Measurements from ENCODE around the gene GTF3C2.

GTF3C2 gene, protein sequence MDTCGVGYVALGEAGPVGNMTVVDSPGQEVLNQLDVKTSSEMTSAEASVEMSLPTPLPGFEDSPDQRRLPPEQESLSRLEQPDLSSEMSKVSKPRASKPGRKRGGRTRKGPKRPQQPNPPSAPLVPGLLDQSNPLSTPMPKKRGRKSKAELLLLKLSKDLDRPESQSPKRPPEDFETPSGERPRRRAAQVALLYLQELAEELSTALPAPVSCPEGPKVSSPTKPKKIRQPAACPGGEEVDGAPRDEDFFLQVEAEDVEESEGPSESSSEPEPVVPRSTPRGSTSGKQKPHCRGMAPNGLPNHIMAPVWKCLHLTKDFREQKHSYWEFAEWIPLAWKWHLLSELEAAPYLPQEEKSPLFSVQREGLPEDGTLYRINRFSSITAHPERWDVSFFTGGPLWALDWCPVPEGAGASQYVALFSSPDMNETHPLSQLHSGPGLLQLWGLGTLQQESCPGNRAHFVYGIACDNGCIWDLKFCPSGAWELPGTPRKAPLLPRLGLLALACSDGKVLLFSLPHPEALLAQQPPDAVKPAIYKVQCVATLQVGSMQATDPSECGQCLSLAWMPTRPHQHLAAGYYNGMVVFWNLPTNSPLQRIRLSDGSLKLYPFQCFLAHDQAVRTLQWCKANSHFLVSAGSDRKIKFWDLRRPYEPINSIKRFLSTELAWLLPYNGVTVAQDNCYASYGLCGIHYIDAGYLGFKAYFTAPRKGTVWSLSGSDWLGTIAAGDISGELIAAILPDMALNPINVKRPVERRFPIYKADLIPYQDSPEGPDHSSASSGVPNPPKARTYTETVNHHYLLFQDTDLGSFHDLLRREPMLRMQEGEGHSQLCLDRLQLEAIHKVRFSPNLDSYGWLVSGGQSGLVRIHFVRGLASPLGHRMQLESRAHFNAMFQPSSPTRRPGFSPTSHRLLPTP

DNA sequence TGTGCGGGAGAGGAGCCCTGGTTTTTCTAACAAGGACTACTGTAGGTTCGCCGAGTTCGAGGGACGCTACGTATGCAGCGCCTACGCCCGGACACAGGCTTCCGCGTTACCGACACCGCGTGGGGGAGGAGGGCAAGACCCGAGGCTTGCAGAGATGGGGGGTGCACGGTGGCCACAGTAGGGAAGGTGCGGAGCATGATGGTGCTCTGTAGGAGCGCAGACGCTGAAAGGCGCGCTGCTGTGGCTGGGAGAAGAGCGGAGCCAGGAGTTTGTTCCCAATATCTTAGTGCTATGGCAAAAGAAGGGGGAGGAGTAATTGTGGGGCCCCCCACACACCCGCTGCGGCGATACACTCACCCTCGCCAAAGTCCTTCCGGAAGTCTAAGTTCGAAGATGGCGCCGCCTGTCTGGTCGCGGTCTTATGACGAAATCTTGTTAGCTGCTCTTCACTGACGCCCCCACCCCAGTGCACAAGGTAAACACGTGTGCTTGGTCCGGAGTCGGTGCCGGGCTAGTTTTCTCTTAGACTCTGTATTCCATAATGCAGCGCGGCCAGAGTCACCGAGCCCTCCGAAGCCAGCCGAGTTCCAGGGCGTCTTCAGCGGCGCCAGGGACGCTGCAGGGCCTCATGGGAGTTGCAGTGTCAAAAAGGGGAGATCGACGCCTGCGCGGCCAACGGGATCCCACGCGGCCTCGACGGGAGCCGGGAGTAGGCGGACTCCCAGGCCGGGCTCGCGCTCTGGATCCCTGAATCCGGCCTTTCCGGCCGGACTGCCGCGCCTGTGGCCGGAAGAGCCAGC, at the start of gene GTF3C2:
TSS of gene GTF3C2 (minus strand) at position 383 of the 800 bp plus-strand sequence. CDS start 13,210 bp downstream, outside the sequence.
- FAIRE-seq: no peak

DNA sequence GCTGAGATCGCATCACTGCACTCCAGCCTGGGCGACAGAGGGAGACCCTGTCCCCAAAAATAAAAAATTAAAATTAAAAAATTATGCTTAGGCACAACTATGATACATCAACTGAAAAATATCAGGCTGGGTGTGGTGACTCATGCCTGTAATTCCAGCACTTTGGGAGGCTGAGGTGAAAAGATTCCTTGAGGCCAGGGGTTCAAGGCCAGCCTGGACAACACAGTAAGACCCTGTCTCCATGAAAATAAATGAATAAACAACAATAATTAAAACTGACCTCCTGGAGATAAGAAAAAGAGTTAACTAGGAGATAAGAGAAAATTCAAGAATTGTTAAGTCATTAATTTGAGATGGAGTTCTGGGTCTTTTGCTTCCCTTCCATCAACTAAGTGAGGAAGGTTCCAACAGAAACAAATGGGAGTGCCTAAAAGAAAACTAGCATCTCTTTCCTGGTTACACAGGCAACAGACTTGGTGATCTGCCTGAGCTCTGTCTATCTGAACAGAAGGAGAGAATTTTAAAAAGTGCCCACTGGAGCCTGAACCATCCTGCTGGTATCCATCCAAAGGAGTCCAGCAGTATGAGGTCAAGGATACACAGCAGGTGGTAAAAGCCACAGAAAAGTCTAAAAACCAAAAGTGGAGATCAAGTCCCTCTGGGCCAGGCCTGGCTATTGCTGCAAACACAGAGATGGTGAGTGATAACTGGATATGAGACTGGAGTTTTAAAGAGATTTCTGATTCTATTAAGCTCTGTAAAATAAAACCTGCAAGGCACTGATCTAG, 44.0 kb upstream of the GTF3C2 start:
- no peak for FAIRE-seq

DNA sequence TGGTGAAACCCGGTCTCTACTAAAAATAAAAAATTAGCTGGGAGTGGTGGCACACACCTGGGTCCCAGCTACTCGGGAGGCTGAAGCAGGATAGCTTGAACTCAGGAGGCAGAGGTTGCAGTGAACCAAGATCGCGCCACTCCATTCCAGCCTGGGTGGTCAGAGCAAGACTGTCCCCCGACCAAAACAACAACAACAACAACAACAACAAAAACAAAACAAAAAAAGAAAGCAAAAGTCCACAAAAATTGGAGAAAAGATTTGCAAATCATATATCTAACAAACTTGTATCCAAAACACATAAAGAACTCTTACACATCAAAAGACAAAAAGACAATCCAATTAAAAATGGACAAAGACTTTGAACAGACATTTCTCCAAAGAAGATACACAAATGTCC, 42.4 kb upstream of the GTF3C2 start:
- no peak for FAIRE-seq

DNA sequence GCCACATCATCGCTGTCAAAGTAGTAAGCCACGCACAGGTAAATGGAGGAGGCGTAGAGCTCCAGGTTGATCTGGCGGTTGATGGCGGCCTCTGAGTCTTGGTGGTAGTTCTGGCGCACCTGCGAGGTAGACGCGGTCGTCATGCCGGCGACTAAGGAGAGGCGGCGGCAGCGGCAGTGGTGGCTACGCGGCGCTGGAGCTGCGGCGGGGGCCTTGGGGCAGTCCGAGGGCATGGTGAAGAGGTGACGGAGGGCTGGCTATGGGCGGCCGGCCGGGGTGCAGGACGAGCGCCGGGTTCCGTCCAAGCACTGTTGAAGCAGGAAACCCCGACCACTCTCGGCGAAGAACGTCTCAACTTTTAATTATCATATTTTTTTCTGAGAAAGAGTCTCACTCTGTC, 36.7 kb upstream of the GTF3C2 start:
- FAIRE-seq: no peak

DNA sequence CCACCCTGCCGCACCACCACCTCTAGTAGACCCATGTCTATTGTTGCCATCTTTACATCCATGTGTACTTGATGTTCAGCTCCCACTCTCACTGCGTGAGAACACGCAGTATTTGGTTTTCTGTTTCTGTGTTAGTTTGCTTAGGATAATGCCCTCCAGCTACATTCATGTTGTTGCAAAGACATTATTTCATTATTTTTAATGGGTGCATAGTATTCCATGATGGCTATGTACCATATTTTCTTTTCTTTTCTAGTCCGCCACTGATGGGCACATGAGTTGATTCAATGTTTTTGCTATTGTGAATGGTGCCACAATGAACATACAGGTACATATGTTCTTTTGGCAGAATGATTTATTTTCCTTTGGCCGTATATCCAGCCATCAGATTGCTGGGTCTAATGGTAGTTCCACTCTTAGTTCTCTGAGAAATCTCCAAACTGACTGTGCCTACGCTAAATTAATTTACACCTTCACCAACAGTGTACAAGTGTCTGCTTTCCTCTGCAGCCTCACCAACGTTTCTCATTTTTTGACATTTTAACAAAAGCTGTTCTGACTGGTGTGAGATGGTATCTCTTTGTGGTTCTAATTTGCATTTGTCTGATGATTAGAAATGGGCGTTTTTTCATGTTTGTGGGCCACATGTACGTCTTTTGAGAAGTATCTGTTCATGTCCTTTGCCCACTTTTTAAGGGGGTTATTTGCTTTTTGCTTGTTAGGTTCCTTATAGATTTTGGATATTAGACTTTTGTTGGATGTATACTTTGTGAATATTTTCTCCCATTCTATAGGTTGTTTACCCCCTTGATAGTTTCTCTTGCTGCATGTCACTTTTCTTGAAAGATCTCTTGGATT, 34.5 kb upstream of the GTF3C2 start:
- FAIRE-seq: no peak

DNA sequence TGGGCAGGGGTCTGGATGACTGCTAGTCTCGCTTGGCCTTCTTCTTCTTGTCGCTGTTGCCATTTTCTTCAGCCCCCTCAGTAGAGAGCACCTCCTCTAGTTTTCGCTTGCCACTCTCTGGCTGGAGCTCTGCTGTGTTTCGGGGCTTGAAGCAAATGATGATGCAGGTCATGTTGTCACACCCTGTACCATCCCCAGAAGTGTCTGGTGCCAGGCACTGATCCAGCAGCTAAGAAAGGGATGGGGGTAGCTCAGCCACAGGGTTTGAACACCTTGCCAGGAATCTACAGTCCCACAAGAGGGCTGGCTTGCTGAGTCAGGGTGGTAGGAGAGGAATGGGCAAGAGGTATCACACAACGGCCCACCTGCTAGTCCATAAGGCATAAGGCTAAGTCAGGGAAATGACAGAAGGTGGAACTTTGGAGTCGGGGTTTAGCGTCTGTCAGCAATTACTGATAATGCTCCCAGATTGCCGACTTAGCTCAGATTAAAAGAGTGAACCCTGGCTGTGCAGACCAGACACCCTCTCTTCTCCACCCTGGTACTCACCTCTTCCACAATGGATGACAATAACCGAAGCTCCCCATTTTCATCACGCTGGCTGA, 25.1 kb upstream of the GTF3C2 start:
- no peak for FAIRE-seq

DNA sequence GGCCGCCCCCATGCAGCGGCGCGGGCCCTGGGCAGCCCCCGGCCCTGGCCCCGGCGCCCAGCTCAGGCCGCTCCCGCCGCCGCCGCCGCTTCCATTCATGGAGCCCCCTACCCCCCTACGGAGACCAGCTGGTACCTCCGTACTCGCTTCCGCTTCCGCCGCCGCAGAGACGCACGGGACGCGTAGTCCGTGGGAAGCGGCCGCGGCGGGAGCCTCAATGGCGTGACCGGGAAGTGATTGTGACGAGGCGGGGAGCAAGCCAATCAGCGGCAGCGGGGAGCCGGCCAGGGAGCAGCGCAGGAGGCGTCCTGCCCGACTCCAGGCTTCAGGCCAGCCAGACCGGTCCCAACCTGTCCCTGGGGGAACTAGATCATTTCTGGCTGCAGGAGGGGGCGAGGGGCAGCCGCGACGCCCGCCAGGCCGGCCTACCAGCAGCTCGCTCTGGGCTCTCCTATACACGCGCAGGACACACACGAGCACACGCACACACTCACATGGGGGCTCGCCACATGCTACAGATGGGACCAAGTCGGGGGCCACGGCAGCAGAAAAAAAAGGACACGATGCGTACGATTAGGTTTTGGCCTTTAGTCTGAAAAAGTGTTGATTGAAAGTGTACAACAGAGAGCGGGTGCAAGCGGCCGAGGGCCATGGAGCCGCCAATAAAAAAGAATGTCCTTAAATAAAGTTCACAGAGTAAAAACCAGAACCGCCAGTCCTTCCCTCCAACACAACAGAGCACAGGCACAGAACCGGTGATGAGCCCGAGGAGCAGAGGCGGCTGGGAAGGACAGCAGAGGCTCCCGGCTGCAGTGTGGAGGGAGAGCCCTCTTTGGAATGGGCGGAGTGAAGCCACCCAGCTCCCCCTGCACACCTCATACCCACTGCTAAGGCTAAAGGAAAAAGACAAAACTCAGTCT, 24.3 kb upstream of the GTF3C2 start, which contains the start of gene ZNF513:
TSS of gene ZNF513 (minus strand) at position 109 of the 920 bp plus-strand sequence. CDS start 208 bp downstream, outside the sequence.
- FAIRE-seq: no peak

DNA sequence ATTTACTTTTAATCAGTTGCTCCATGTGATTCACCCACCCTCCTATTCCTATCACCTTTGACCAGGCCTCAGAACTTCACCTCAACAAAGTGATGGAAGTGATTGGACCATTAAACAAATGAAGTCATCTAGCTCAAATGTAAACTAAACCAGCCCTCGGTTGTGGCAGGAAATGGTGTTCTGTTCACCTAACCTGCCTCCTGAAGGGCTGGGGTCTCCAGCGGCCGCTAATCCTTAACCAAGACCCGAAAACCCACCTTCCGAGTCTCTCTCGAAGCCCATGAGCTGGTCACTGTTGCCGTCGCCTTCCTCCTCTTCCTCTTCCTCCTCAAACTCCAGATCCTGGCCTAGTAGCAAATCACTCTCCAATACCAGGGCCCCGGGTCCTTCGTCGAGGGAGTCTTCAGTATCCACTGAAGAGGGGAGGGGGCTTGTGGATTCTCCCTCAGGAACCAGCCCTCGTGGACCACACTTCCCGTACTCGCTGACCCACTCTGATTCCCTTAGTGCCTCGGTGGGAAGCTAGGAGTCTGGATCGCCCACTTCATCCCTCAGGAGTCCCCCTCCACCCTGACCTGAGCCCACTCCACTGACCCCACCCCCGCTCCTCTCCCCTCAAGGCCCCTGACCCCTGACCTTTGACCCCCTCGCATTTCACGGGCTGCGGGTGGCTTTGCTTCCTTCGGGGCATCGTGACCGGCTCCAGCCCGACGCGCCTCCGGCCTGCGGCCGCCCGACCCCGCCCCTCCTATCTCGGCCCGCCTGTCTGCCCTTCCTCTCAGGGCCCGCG, 23.5 kb upstream of the GTF3C2 start:
- peak; percentile 5 for FAIRE-seq

DNA sequence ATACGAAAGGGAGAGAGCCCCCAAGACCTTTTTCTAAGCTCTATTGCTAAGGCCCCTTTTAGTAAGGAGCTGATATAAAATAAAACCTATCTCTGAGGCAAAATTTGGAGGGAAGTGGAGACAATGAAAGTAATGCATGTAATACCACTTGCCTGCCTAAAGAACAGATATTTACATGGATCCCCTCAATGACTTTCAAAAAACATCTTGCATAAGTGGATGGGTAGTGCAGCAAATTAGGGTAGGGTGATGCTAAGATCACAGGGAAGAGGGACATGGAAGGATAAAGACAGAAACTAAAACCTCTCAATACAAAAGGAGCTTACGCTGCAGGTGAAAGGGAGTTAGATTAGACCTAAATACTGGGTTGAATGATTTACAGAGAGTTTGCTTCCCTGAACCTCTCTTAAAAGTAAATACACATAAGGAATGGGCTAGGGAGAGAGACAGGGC, 22.8 kb upstream of the GTF3C2 start:
- FAIRE-seq: no peak

DNA sequence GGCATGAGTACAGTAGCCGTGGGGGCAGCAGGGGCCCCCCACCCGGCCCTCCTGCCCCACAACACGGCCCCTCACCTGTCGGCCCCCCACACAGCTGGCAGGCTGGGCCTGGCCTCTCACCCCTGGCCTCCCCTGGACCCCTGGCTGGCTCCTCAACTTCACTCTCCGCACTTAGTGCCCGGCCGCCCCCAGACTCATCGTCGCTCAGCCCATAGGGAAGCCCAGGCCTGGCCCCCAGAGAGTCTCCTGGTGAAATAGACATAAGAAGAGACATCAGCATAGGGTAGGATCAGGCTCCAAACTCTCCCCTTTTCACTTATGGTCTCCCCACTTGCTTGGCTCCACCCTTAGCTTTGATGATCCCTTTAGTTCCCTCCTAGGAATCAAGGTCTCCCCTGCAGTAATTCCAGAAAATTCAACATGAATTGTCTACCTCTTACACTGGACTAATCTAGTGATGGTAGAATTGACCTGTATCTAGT, 22.3 kb upstream of the GTF3C2 start:
- FAIRE-seq: no peak

DNA sequence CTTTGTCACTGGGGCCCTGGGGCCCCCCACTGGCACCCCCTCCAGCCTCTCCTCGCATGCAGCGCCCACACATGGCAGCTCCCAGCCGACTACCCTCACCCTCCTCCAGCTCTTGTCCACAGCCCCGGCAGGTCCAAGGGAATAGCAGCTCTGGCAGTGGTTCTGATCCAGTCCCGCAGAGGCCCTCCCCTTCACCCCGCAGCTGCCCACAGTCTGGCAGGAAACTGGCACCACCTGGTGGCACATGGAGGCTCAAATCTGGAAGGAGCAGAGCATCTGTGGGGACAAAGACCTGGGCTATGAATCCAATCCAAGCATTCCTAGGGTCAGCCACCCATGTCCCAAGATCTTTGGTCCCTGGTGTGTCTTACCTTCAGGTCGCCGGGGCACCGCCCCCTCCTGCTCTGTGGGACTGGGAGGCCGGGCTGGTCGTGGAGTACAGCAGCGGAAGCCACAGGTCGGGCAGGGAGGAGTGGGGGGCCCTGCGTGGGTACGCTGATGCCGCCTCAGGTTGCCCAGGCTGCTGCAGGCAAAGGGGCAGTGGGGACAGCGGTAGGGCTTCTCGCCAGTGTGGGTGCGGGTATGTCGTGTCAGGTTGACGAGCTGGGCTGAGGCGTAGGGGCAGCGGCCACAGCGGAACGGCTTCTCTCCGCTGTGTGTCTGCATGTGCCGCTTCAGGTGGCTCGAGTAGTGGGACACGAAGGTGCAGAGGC, 21.7 kb upstream of the GTF3C2 start:
- FAIRE-seq: no peak

DNA sequence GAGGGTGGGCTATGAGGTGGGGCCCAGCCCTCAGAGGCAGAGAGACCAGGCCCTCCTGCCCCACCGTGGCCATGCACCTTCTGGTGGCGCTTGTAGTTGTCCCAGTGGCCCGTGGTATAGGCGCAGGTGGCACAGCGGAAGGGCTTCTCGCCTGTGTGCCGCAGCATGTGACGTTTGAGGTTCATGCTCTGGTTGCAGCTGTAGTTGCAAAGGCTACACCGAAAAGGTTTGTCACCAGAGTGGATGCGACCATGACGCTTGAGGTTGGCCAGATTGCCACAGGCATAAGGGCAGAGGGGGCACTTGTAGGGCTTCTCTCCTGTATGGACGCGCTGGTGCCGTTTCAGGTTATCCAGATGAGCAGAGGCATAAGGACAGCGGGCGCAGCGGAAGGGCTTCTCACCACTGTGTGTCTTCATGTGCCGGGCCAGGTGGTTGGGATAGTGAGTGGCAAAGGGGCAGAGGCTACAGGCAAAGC, 21.1 kb upstream of the GTF3C2 start:
- FAIRE-seq: no peak

DNA sequence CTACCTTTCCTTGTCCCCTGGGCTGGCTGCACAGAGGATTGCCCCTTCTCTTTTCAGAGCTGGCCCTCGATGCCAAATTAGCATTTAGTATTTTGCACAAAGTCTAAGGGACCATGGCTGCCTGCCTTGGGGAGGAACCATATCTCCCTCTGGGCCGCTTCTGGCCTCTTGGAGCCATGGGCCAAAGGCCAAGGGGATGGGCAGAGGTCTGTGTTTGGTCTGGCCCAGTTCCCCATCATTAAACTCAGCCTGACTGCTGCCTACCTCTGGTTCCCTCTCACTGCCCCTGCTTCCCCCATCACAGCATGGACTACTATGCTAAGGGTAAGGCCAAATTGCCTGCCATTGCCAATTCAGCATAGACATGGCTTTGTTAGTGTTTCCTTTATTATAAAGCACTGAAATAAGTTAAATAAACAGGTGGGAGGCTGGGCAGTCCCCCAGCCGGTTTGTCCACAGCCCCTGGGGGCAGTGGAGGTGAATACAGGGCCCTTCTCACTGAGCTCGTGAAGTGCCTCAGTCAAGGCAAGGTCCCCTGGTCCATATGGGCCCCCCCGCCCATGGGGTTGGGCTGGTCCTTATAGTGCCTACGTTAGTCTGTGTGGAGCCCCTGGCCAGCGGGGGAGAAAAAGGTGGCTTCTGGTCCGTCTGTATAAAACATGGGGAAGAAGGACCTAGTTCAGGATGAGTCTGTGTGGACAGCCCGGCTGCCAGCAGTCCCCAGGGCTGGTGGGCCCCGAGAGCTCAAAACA, 20.5 kb upstream of the GTF3C2 start:
- no peak for FAIRE-seq

DNA sequence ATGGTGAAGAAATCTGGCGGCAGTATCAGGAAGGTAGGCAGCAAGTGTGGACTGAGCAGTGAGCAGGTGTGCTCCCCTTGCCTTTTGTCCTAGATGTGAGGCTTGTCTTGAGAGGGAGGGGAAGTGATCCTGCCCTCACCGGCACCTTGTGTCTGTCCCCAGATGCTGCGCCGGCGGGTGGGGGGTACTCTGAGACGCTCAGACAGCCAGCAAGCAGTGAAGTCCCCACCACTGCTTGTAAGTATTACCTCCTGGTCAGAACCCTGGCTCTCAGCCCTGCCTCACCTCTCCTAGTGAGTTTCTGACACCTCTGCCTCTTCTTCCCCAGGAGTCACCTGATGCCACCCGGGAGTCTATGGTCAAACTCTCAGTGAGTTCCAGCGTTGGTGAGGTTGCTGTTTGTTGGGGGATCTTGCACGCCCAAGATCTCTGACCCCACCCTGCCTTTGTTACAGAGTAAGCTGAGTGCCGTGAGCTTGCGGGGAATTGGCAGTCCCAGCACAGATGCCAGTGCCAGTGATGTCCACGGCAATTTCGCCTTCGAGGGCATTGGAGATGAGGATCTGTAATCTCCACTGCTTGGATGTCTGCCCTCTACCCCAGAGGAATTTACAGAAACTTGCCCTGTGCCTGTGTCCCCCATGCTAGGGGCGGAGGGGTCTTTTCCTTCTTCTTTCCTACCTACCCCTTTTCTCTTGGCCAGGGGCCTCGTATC, 19.7 kb upstream of the GTF3C2 start:
- FAIRE-seq: no peak

DNA sequence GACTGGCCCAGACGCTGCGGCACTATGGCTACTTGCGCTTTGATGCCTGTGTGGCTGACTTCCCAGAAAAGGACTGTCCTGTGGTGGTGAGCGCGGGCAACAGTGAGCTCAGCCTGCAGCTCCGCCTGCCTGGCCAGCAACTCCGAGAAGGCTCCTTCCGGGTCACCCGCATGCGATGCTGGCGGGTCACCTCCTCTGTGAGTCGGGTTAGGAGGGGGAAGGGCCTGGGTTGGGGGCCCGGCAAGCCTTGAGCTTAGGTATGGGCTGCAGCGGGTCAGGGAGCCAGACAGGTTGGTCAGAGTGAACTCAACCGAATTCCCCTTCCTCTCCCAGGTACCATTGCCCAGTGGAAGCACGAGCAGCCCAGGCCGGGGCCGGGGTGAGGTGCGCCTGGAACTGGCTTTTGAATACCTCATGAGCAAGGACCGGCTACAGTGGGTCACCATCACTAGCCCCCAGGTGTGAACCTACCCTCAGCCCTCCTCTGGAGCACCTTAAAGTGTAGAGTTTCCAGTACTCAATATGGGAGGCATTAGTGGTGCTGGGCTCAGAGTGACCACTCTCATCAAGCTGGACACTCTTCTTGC, 19.0 kb upstream of the GTF3C2 start:
- FAIRE-seq: no peak

DNA sequence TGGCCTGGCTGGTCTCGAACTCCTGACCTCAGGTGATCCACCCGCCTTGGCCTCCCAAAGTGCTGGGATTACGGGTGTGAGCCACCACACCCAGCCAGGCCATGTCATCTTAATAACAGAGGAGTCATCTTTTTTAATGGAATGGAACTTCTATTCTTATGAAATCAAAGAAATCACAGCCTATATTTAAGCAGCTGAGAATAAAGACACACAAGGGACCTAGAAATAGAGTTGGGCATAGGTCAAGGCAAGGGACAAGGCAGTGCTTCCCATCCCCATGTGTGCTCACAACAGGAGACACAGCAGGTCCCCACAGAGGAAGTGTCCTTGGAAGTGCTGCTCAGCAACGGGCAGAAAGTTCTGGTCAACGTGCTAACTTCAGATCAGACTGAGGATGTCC, 17.0 kb upstream of the GTF3C2 start:
- no peak for FAIRE-seq
